ENCODE results near the gene HMGXB3.

- TF ChIP-seq CTCF (IDR thresholded peaks at IDR 0.05) (no peak), POLR2A (IDR thresholded peaks at IDR 0.05) (no peak)
Measured at GRCh38 chr5:150014456-150014855, 13.9 kb downstream of the HMGXB3 start.

All from sigmoid colon (tissue), 3 donors.